Activated T-helper 1 cell treated with anti-CD3 and anti-CD28 coated beads, Interleukin-2, amount 50 U/mL, for 16 hours (primary cell): ENCODE measurements around the gene SERINC2.
"Not testable (repeated sequence)": the region's sequence is repeated elsewhere in the genome, so short reads cannot be mapped to it uniquely, and the experiment has no call there.

Experiments
- DNase-seq, 2 donors: peaks; one replicate each; pipeline ENCODE4 v3.0.0-alpha.2; 2020; ENCODE audit warnings: low read depth in 1 of 2, low spot score in 1 of 2

Gene SERINC2

GRCh38 chr1:31460027-31460426 is 47.0 kb downstream of the SERINC2 start:
- no peak for DNase-seq

GRCh38 chr1:31467005-31467674 is 54.1 kb downstream of the SERINC2 start:
- DNase-seq = no peak

- no peak for DNase-seq
These were observed 57.8 kb downstream of the SERINC2 start for GRCh38 chr1:31470794-31471315.

DNA sequence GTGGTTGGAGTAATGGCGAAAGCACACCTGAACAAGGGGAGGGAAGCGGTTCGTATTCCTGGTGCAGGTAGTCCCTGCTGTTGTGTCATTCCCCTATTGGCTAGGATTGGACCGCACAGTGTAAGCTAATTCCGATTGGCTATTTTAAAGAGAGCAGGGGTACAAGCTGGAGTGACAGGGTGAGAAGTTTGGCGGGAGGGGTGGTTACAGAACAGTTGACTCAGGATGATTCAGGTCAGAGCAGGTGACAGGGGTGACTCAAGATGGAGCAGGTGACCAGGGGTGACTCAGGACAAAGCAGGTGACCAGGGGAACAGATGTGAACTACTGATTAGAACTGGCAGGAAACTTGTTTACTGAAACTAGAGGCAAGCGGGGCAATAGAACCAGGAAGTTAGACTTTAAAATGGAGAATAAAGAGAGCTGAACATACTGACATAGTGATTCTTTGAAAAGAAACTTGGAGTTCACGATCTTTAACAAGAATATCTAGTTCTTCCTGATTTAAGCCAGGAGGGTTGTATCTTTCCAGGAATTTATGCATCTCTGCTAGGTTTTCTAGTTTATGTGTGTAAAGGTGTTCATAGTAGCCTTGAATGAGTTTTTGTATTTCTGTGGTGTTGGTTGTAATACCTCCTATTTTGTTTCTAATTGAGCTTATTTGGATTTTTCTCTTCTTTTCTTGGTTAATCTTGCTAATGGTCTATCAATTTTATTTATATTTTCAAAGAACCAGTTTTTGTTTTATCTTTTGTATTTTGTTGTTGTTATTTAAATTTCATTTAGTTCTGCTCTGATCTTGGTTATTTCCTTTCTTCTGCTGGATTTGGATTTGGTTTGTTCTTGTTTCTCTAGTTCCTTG is 58.7 kb downstream of the SERINC2 start:
- not testable (repeated sequence) for DNase-seq

- DNase-seq = not testable (repeated sequence)
These were observed 59.3 kb downstream of the SERINC2 start for GRCh38 chr1:31472314-31472651.

GRCh38 chr1:31472673-31473072 is 59.7 kb downstream of the SERINC2 start:
- not testable (repeated sequence) for DNase-seq

DNA sequence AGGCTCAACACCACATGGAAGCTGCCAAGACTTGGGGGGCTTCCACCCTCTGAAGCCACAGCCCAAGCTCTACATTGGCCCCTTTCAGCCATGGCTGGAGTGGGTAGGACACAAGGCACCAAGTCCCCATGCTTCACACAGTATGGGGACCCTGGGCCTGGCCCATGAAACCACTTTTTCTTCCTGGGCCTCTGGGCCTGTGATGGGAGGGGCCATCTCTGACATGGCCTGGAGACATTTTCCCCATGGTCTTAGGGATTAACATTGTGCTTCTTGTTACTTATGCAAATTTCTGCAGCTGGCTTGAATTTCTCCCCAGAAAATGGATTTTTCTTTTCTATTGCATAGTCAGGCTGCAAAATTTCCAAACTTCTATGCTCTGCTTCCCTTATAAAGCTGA is 60.5 kb downstream of the SERINC2 start:
- not testable (repeated sequence) for DNase-seq

DNA sequence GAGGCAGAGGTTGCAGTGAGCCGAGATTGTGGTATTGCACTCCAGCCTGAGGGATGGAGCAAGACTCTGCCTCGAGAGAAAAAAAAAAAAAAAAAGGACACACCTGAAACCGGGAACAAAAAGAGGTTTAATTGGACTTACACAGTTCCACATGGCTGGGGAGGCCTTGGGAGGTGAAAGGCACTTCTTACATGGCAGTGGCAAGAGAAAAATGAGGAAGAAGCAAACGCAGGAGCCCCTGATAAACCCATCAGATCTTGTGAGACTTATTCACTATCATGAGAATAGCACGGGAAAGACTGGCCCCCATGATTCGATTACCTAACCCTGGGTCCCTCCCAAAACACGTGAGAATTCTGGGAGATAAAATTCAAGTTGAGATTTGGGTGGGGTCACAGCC is 61.6 kb downstream of the SERINC2 start:
- DNase-seq = not testable (repeated sequence)

DNA sequence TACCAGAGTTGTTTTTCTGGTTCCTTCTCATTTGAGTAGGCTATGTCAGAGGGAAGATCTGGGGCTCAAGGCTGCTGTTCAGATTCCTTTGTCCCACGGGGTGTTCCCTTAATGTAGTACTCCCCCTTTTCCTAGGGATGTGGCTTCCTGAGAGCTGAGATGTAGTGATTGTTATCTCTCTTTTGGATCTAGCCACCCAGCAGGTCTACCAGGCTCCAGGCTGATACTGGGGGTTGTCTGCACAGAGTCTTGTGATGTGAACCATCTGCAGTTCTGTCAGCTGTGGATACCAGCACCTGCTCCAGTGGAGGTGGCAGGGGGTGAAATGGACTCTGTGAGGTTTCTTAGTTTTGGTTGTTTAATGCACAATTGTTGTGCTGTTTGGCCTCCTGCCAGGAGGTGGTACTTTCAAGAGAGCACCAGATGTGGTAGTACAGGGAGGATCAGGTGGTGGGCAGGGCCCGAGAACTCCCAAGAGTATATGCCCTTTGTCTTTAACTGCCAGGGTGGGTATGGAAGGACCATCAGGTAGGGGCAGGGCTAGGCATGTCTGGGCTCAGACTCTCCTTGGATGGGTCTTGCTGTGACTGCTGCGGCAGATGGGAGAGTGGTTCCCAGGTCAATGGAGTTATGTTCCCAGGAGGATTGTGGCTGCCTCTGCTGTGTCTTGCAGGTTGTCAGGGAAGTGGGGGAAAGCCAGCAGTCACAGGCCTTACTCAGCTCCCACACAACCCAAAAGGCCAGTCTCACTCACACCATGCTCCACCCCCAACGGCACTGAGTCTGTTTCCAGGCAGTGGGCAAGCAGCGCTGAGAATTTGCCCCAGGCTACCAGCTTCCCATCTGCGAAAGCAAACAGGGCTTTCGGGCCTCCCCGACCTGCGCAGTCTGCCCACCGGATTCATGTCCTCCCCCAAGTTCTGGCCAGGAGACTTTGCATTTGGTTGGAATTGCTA is 64.2 kb downstream of the SERINC2 start:
- DNase-seq = no peak

- no peak for DNase-seq
These were observed 65.2 kb downstream of the SERINC2 start for GRCh38 chr1:31478167-31478566.

DNA sequence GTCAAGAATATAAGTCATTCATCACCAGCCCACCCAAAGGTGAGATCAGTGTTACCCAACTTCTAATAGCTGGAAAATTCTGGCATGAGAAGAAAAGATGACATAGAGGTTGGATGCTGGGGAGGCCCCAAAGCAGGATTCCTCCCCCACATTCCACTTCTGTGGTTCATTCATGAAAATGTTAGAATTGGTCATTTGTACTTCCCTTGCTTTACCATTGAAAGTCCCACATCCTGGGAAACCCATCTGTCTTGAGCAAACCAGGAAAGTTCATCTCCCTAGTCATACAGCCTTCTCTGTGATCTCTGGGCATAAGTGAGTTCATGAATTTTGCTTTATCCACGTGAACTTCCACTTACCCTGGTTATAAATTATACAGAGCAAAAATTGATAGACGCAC is 66.8 kb downstream of the SERINC2 start:
- no peak for DNase-seq

DNA sequence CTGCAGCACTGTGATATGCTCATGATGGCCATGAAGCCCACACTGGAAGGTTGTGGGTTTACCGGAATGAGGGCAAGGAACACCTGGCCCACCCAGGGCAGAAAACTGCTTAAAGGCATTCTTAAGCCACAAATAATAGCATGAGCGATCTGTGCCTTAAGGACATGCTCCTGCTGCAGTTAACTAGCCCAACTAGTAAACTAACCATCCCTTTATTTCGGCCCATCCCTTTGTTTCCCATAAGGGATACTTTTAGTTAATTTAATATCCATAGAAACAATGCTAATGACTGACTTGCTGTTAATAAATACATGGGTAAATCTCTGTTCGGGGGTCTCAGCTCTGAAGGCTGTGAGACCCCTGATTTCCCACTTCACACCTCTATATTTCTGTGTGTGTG is 67.4 kb downstream of the SERINC2 start:
- not testable (repeated sequence) for DNase-seq

DNA sequence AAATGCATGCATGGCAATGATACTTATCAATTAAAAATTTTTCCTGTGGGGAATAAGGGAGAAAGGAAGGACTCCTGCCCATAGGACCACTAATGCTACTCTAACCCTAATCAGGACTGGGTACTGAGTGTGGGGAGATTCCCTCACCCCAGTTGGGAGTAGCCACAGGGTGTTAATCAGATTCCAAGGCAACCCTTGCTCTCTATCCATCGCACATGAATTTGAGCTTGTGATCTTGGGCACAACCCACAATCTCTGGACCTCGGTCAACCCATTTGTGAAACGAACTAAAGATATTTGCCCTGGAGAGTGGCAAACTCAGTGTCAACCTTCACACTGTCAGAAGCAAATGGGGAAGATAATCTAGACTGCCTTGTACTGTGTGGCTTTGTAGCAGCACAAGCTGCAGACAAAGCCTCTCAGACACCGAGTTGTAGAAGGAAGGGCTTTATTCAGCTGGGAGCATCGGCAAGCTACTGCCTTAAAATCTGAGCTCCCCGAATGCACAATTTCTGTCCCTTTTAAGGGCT is 69.5 kb downstream of the SERINC2 start:
- no peak for DNase-seq

DNA sequence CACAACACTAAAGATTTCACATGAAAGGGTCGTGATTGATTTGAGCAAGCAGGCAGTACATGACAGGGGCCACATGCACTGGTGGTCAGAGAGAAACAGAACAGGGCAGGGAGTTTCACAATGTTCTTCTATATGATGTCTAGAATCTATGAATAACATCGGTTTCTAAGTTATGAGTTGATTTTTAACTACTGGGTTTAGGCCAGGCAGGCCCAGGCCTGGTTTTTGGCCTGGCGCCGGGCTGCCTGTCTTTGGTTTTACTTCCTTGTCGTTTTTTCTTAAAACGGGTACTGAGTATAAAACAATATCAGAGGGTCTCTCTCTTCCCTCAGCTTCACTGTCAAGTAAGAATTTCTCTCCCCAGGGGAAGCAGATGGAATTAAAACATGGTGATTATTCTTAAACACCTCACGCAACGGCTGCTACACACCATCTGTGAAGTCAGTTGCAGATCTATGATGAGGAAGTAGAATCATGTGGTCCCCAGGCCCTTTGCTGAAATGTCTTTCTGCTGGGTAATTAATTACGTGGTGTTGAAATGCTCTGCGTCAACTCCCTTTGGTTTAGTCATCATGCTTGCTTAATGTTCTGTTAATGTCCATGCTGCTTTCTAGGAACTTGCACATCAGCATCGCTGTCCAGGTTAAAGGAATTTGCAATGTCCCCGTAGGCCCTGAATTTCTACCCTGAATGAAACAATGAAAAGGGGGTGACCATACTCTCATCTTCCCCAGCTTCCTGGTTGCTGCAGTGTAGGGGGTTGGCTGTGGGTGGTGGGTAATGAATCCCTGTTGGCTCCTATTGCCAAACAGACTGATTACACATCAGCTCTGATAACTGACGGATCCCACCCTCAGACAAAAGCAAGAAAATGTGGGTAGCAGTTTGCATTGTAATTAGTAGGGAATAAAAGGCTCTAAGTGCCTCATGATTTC is 70.3 kb downstream of the SERINC2 start:
- no peak for DNase-seq
